H1 (cell line): ENCODE measurements around the gene NT5C3B. TPM values are rescaled to one million over a fixed set of nuclear protein-coding genes. Genes with fewer than 3 reads are reported as not detected.

Source experiments
- CTCF ChIA-PET: fragments of 300-600 bp; sonication (Branson Sonifier 250); formaldehyde crosslinking; loops from one replicate; lab custom pipeline; 2021; ENCODE audit not compliant: partially characterized antibody; lab: Charles Lee
- POLR2A ChIA-PET: fragments of 300-600 bp; sonication (Branson Sonifier 250); formaldehyde crosslinking; loops from one replicate; lab custom pipeline; 2021; ENCODE audit warnings: inconsistent platforms; ENCODE audit not compliant: partially characterized antibody; lab: Charles Lee
- DNase-seq, 2 experiments: peaks; one replicate each; pipeline versions ENCODE4 v3.0.0 to v3.0.0-alpha.2; 2010 to 2022; ENCODE audit warnings: low spot score in 2 of 2, low read depth in 1 of 2, mixed read lengths in 1 of 2
- FAIRE-seq: peaks from 2 replicates; lab custom pipeline; 2011; peaks lifted over from hg19 to GRCh38; lab: Jason Lieb, UNC
- H2AFZ ChIP-seq: 2 replicates; pipeline ENCODE4 v1.8.1; 2012; ENCODE audit warnings: low read length, inconsistent platforms
- H2AK5ac ChIP-seq: 2 replicates; pipeline ENCODE4 v1.6.1; 2013; ENCODE audit warnings: low read depth, low read length
- H2BK120ac ChIP-seq: replicated peaks from 2 replicates; pipeline ENCODE3; 2013; ENCODE audit warnings: low read depth, low read length, inconsistent platforms
- H2BK12ac ChIP-seq: 2 replicates; pipeline ENCODE4 v1.6.1; 2013; ENCODE audit warnings: low read depth, low read length
- H2BK15ac ChIP-seq: 2 replicates; pipeline ENCODE4 v1.6.1; 2013; ENCODE audit warnings: low read length
- H2BK20ac ChIP-seq: 2 replicates; pipeline ENCODE4 v1.6.1; 2013; ENCODE audit warnings: low read length
- H2BK5ac ChIP-seq: 2 replicates; pipeline ENCODE4 v1.6.1; 2013; ENCODE audit warnings: low read depth, low read length
- H3K14ac ChIP-seq: 2 replicates; pipeline ENCODE4 v1.6.1; 2013; ENCODE audit warnings: inconsistent platforms; ENCODE audit not compliant: insufficient read length
- H3K18ac ChIP-seq: 2 replicates; pipeline ENCODE4 v1.6.1; 2013; ENCODE audit warnings: low read length; ENCODE audit errors: extremely low read depth
- H3K23ac ChIP-seq: 2 replicates; pipeline ENCODE4 v1.6.1; 2013; ENCODE audit warnings: inconsistent platforms; ENCODE audit not compliant: insufficient read length
- H3K23me2 ChIP-seq: 2 replicates; pipeline ENCODE4 v1.6.1; 2013; ENCODE audit warnings: low read depth, low read length
- H3K27ac ChIP-seq: 2 replicates; pipeline ENCODE4 v1.6.1; 2011; ENCODE audit warnings: low read depth, low read length, inconsistent platforms
- H3K27me3 ChIP-seq, 4 experiments: replicated peaks in 1 of 4; 1 replicate in 1 of 4; 2 replicates in 3 of 4; pipeline versions ENCODE4 v1.6.1 to v1.8.1; 2011 to 2013; ENCODE audit warnings: low read length in 3 of 4, mild to moderate bottlenecking in 3 of 4, inconsistent platforms in 2 of 4, mixed read lengths in 2 of 4, moderate library complexity in 1 of 4; ENCODE audit not compliant: control insufficient read depth in 3 of 4, insufficient read depth in 3 of 4; ENCODE audit errors: extremely low read depth in 1 of 4
- H3K36me3 ChIP-seq, 4 experiments: 2 replicates each; pipeline versions ENCODE4 v1.6.1 to v1.8.1; 2011 to 2013; ENCODE audit warnings: mild to moderate bottlenecking in 4 of 4, low read length in 3 of 4, moderate library complexity in 2 of 4, control low read depth in 1 of 4, inconsistent platforms in 1 of 4; ENCODE audit not compliant: insufficient read depth in 4 of 4, control insufficient read depth in 2 of 4
- H3K4ac ChIP-seq: replicated peaks from 2 replicates; pipeline ENCODE3; 2013; ENCODE audit warnings: low read length, low read depth, mixed read lengths, inconsistent platforms; ENCODE audit not compliant: insufficient read length
- H3K4me1 ChIP-seq, 4 experiments: replicated peaks in 1 of 4; 1 replicate in 1 of 4; 2 replicates in 3 of 4; pipeline versions ENCODE4 v1.6.1 to v1.8.1; 2011 to 2013; ENCODE audit warnings: low read length in 3 of 4, inconsistent platforms in 2 of 4, mixed read lengths in 1 of 4; ENCODE audit not compliant: insufficient read depth in 4 of 4, control insufficient read depth in 3 of 4
- H3K4me2 ChIP-seq, 2 experiments: 2 replicates each; pipeline versions ENCODE4 v1.6.1 to v1.8.1; 2011 to 2013; ENCODE audit warnings: low read depth in 2 of 2, low read length in 2 of 2, control low read depth in 1 of 2, inconsistent platforms in 1 of 2, mild to moderate bottlenecking in 1 of 2; ENCODE audit not compliant: insufficient read depth in 1 of 2
- H3K4me3 ChIP-seq, 4 experiments: fragments of 200-600, 300-600 bp in 1 of 4; sonication (generic), shearing (Covaris generic), sonication (Bioruptor Twin) in 1 of 4; 2 replicates each; pipeline versions ENCODE4 v1.5.1 to v1.8.1; 2011 to 2016; ENCODE audit warnings: low read length in 4 of 4, low read depth in 3 of 4, control low read depth in 2 of 4, inconsistent platforms in 2 of 4, mild to moderate bottlenecking in 2 of 4, mixed read lengths in 1 of 4, moderate library complexity in 1 of 4; ENCODE audit not compliant: insufficient read depth in 2 of 4; ENCODE audit errors: extremely low read depth in 1 of 4
- H3K56ac ChIP-seq: replicated peaks from 2 replicates; pipeline ENCODE3; 2013; ENCODE audit warnings: low read depth, mild to moderate bottlenecking, mixed read lengths, low read length, inconsistent platforms; ENCODE audit not compliant: insufficient read length
- H3K79me1 ChIP-seq: 2 replicates; pipeline ENCODE4 v1.6.1; 2013; ENCODE audit warnings: low read depth, low read length, control low read depth
- H3K79me2 ChIP-seq, 2 experiments: 2 replicates each; pipeline versions ENCODE4 v1.6.1 to v1.8.1; 2012 to 2013; ENCODE audit warnings: low read length in 2 of 2, mild to moderate bottlenecking in 2 of 2, inconsistent platforms in 1 of 2; ENCODE audit not compliant: insufficient read depth in 2 of 2, control insufficient read depth in 1 of 2
- H3K9ac ChIP-seq, 4 experiments: replicated peaks in 1 of 4; 1 replicate in 1 of 4; 2 replicates in 3 of 4; pipeline versions ENCODE4 v1.6.1 to v1.8.1; 2011 to 2013; ENCODE audit warnings: low read depth in 3 of 4, low read length in 3 of 4, control low read depth in 2 of 4, mild to moderate bottlenecking in 2 of 4, moderate library complexity in 2 of 4, inconsistent platforms in 1 of 4; ENCODE audit errors: extremely low read depth in 1 of 4
- H3K9me3 ChIP-seq, 2 experiments: 2 replicates each; pipeline versions ENCODE4 v1.6.1 to v1.8.1; 2012 to 2013; ENCODE audit warnings: mild to moderate bottlenecking in 2 of 2, moderate library complexity in 2 of 2, control low read depth in 1 of 2, inconsistent platforms in 1 of 2, low read depth in 1 of 2, low read length in 1 of 2, mixed read lengths in 1 of 2; ENCODE audit not compliant: insufficient read depth in 2 of 2
- H4K20me1 ChIP-seq, 2 experiments: replicated peaks in 1 of 2; 2 replicates each; pipeline versions ENCODE3 to v1.8.1; 2011 to 2013; ENCODE audit warnings: inconsistent platforms in 2 of 2, low read length in 2 of 2, mild to moderate bottlenecking in 1 of 2; ENCODE audit not compliant: insufficient read depth in 2 of 2, control insufficient read depth in 1 of 2
- H4K5ac ChIP-seq: 2 replicates; pipeline ENCODE4 v1.6.1; 2013; ENCODE audit warnings: low read length, low read depth, mixed read lengths, inconsistent platforms; ENCODE audit not compliant: insufficient read length
- H4K8ac ChIP-seq: 2 replicates; pipeline ENCODE4 v1.8.0; 2013; ENCODE audit warnings: mild to moderate bottlenecking, moderate library complexity, low read length, inconsistent platforms; ENCODE audit not compliant: insufficient read depth; ENCODE audit errors: extremely low read depth
- H4K91ac ChIP-seq: replicated peaks from 2 replicates; pipeline ENCODE3; 2013; ENCODE audit warnings: low read length, mixed read lengths, inconsistent platforms; ENCODE audit not compliant: insufficient read length
- ASH2L ChIP-seq: fragments of 200-600, 300-600 bp; sonication (generic); IDR thresholded peaks from one replicate; pipeline ENCODE4 v1.7.1; 2017; ENCODE audit warnings: low read length
- ATF2 ChIP-seq: IDR thresholded peaks from 2 replicates; pipeline ENCODE4 v1.6.1; 2012; ENCODE audit warnings: low read length, inconsistent platforms
- BRCA1 ChIP-seq: IDR thresholded peaks from 2 replicates; pipeline ENCODE4 v1.6.1; 2012; ENCODE audit warnings: low read depth, low read length, improper control_type of control experiment
- CBX8 ChIP-seq: fragments of 300-800, 300-1000 bp; sonication (generic); IDR thresholded peaks from 2 replicates; pipeline ENCODE4 v1.7.1; 2016; ENCODE audit warnings: low read depth, low read length, borderline replicate concordance
- JUN ChIP-seq: IDR thresholded peaks from 2 replicates; pipeline ENCODE4 v1.6.1; 2011; ENCODE audit warnings: low read depth, mild to moderate bottlenecking, improper control_type of control experiment, low read length
- RNF2 ChIP-seq: fragments of 200-900, 300-1000 bp; sonication (generic); IDR thresholded peaks from 2 replicates; pipeline ENCODE4 v1.7.1; 2016; ENCODE audit warnings: borderline replicate concordance, low read depth, mild to moderate bottlenecking, antibody characterized with exemption, low read length; ENCODE audit not compliant: poor library complexity, severe bottlenecking; ENCODE audit errors: missing control alignments
- SP1 ChIP-seq: IDR thresholded peaks from 2 replicates; pipeline ENCODE4 v1.6.1; 2011; ENCODE audit warnings: low read depth, low read length
- SUZ12 ChIP-seq: fragments of 200-600 bp; sonication (generic); IDR thresholded peaks from 2 replicates; pipeline ENCODE4 v1.6.1; 2012; ENCODE audit warnings: mild to moderate bottlenecking, inconsistent platforms, low read length, moderate library complexity, mixed read lengths
- TAF1 ChIP-seq: IDR thresholded peaks from 2 replicates; pipeline ENCODE4 v1.6.1; 2011; ENCODE audit warnings: mild to moderate bottlenecking, low read depth, low read length
- WGBS, 2 experiments: shearing (Covaris generic) in 1 of 2; methylation state at CpG; one replicate each; pipeline versions ENCODE4 v1.1.6 to v1.1.7; 2013 to 2015; ENCODE audit warnings: low lambda C conversion rate in 2 of 2, mixed read lengths in 2 of 2, inconsistent platforms in 1 of 2, low coverage in 1 of 2, missing lambda C conversion rate in 1 of 2; ENCODE audit not compliant: insufficient replicate concordance in 2 of 2, insufficient coverage in 1 of 2, insufficient read length in 1 of 2; ENCODE audit errors: extremely low coverage in 1 of 2, missing lambda C conversion rate in 1 of 2; 5-methylcytosine and 5-hydroxymethylcytosine counted together
- polyA plus RNA-seq, 7 experiments: library from polyadenylated mRNA; depleted of rRNA in 3 of 7; stranded (reverse) in 5 of 7; unstranded in 2 of 7; fragments of >200 nt in 5 of 7; fragments of 200-250 nt in 2 of 7; gene quantifications; 1 replicate in 5 of 7; 2 replicates in 1 of 7; 4 replicates in 1 of 7; pipeline versions ENCODE4 v1.2.1 to v1.2.3, GENCODE V29; 2011 to 2013; ENCODE audit warnings: missing spikeins in 2 of 7, mixed read lengths in 2 of 7
- total RNA-seq: library from RNA; stranded (reverse); fragmentation: NEBNext Ultra II Directional; extraction: Animal tissue kit (Norgen Biotek cat#: 25700); gene quantifications from 2 replicates; pipeline ENCODE4 v1.2.1, GENCODE V29; 2021

NT5C3B gene
- total and polyA plus RNA-seq, 2 of the 8 experiments (the other 6 are each of a cell fraction or from before 2014, with no cell fraction given): 68.7 to 94.5 TPM

DNA sequence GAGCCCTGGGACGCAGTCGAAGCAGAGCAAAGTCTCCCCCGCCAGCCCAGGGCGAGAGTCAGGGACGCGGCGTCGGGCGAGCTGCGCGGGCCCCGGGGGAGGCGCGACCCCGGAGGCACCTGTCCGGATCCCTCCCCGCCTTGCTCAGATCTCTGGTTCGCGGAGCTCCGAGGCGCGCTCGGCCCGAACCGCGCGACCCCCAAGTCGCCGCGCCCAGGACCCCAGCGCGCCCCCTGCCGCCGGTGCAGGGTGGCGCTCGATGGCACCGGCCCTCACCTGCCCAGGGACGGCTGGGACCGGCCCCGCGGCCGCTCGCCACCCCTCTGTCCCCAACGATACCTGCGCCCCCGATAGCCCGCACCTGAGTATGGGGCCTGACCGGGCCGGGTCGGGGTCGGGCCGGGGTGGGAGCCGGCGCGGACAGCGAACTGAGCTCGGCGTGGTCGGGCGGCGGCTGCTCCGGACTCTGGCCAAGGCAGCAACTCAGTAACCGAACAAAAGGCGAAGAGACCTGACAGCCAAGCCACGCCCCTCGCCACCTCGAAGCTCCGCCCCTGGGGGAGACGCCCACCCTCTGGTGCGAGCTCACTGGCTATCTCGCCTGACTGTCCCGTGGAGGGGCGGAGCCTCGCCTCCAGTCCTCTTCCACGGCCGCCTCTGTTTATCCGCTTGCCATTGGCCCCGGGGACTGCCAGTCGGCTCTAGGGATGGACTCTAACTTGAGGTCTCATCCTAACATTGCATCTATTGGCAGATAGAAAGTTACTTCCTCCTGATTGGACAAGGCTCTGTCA lies 49.6 kb downstream of the NT5C3B start, which contains the start of gene JUP:
Gene JUP, minus strand, starts transcription at position 485 of the 794 bp plus-strand sequence. CDS start 14,857 bp downstream, outside the sequence.
- Histone ChIP-seq H4K91ac (peak within 1 kb of the TSS; percentile 85), H3K23me2 (peaks cover 16% of the 10 kb centered on the region), H3K36me3 (no peaks in the 10 kb centered on the region), H3K4me3 (peak within 1 kb of the TSS; percentile 64 to 80 (median 72)), H3K79me1 (peaks cover 10% of the 10 kb centered on the region), H2BK120ac (no peak within 1 kb of the TSS), H4K5ac (peak within 1 kb of the TSS; percentile 80), H3K27ac (peak within 1 kb of the TSS; percentile 70), H3K56ac (peak within 1 kb of the TSS; percentile 52), H3K27me3 (no peaks in the 10 kb centered on the region), H3K4me1 (peaks cover 2 to 19% (median 14%) of the 10 kb centered on the region in 4 experiments), H3K79me2 (peaks cover 0 to 28% of the 10 kb centered on the region in 2 experiments; a peak in 3 of 4 replicates), H3K23ac (no peak within 1 kb of the TSS), H3K4ac (no peak within 1 kb of the TSS), H3K14ac (no peak within 1 kb of the TSS), H2AFZ (no peak within 1 kb of the TSS), H3K9me3 (no peaks in the 10 kb centered on the region), H3K18ac (peak within 1 kb of the TSS; percentile 64), H3K9ac (peak within 1 kb of the TSS; percentile 63 to 71 (median 71)), H4K8ac (peak within 1 kb of the TSS; percentile 86; the same call in 1 of the 2 replicates), H2BK12ac (peak within 1 kb of the TSS; percentile 71; the same call in 1 of the 2 replicates), H2BK15ac (peak within 1 kb of the TSS; percentile 29), H2BK5ac (0 out of 2 replicates have a peak within 1 kb of the TSS, but pooled peaks have one; percentile 20), H4K20me1 (peaks cover 0 to 5% of the 10 kb centered on the region in 2 experiments), H2BK20ac (0 out of 2 replicates have a peak within 1 kb of the TSS, but pooled peaks have one; percentile 34), H2AK5ac (no peak within 1 kb of the TSS), H3K4me2 (peak within 1 kb of the TSS; percentile 89 to 97)
- ChIA-PET CTCF (interaction anchor here (0.6 to 7.0 kb wide), 39 partner anchors 9 to 1593 kb away, joined by 3 to 149 read pairs (median 5); partner anchors contain the start of genes EIF1, FKBP10 and P3H4), POLR2A (interaction anchor here (0.6 to 9.3 kb wide), 30 partner anchors 8 to 1566 kb away, joined by 3 to 84 read pairs (median 6); partner anchors contain the start of genes ACLY, EIF1, FKBP10 and HAP1)
- WGBS, 2 experiments: 1% methylated on average over 70 of the region's 79 CpGs; no CpG with 5 or more reads in 1 of the 2 experiments
- no peak for FAIRE-seq
- peak; percentile 100 for DNase-seq
- TF ChIP-seq ASH2L (no peak), SUZ12 (no peak), ATF2 (no peak), BRCA1 (no peak), TAF1 (peak; percentile 80), JUN (no peak), SP1 (peak; percentile 100), RNF2 (no peak), CBX8 (no peak)
